ENCODE data around the gene MLXIP.

DNA sequence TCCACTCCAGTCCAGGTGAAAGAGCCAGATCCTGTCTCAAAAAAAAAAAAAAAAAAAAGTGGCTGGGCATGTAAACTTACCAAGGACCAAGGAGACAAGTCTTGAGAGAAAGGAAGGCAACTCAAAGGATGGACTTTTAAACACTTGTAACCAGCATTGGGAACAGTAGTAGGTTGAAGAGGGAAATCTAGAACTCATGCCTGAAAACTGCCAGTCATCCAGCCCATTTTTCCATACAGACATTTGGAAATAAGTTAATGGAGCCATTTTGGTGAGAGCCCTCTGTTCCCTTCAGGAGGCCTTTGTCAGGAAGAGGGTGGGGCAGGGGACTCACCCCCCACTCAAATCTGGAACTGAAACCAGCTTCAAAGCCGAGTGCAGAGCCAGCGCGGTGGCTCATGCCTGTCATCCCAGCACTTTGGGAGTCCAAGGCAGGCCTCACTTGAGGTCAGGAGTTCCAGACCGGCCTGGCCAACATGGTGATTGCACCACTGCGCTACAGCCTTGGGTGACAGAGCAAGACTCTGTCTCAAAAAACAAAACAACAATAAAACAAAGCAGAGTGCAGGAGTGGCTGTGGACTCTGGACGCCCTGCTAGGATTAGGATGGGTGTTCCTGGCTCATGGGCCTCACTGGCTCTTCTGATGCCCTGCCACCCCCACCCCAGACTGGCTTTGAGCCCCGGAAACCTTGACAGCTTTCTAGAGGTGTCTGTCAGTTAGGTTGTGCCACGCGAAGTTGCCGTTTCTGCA is 1.6 kb upstream of the MLXIP start:
- TF ChIP-seq POLR2A (IDR thresholded peaks at IDR 0.05; ENCODE audit: low read depth): no peak
- no peak for TF ChIP-seq EP300 (IDR thresholded peaks at IDR 0.05)
- TF ChIP-seq, protein P1, sequence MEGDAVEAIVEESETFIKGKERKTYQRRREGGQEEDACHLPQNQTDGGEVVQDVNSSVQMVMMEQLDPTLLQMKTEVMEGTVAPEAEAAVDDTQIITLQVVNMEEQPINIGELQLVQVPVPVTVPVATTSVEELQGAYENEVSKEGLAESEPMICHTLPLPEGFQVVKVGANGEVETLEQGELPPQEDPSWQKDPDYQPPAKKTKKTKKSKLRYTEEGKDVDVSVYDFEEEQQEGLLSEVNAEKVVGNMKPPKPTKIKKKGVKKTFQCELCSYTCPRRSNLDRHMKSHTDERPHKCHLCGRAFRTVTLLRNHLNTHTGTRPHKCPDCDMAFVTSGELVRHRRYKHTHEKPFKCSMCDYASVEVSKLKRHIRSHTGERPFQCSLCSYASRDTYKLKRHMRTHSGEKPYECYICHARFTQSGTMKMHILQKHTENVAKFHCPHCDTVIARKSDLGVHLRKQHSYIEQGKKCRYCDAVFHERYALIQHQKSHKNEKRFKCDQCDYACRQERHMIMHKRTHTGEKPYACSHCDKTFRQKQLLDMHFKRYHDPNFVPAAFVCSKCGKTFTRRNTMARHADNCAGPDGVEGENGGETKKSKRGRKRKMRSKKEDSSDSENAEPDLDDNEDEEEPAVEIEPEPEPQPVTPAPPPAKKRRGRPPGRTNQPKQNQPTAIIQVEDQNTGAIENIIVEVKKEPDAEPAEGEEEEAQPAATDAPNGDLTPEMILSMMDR (IDR thresholded peaks at IDR 0.05): no peak
- TF ChIP-seq POLR2AphosphoS5 (IDR thresholded peaks at IDR 0.05): no peak
